ENCODE measurements around the gene SLC38A11.

Gene SLC38A11

GRCh38 chr2:164969909-164970690 lies 14.8 kb upstream of the SLC38A11 start:
- DNase-seq = no peak

DNA sequence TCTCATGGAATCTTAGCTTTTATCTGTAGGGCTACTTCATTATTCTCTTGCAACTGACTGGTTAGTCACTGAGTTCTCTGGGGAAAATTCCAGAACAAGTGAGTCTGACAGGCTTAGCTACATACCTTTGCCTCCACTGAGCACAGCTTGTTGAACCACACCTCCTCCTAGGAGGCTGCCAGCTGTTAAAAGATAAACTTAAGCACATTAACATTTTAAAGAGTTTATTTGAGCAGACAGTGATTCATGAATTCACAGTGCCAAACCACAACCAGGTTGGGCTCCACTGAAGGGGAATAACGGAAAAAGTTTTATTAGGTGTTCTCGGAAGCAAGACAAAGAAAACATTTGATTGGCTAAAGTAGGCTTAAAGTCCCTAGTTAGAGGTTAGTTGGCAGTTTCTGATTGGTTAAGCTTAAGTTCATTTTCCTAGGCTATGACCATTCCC lies 12.5 kb upstream of the SLC38A11 start:
- DNase-seq = no peak

- no peak for DNase-seq
Measured at GRCh38 chr2:164967361-164967760, 12.0 kb upstream of the SLC38A11 start.

GRCh38 chr2:164964700-164965099 lies 9.4 kb upstream of the SLC38A11 start:
- DNase-seq = no peak

GRCh38 chr2:164960159-164960558 lies 4.8 kb upstream of the SLC38A11 start:
- DNase-seq = no peak

DNA sequence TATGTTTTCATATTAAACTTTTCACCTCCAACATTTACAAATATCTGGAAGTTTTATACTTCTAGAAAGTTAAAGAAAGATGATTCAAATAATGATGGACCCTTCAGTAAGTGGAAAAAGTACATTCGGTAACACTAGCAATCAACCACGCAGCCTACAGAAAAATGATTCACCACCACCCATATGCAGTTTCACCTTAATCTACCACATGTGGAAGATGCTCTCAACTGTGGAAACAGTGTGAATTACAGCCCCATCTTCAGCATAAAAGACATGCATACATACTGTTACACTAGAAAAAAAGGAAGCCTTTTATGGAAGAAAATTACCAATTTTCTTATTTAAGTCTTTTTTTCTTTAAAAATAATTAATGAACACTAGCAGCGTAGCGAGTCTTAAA lies 1.1 kb downstream of the SLC38A11 start:
- no peak for DNase-seq

DNA sequence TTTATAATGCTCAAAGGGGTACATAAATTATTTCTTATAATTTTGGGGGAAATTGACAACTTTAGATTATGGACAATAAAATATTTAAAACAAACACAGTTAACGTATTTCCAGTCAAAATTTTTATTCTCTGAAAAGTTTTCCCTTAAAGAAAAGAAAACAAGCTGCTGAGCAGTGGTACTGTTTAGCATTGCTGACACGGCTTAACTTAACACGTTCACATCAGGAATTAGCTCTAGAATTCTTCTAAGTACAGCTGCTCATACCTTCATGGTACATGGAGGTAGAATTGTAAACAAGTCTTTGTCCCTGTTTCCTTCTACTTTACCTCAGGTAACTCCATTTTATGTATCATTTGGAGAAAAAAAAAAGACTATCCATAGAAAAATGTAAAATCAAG lies 2.0 kb downstream of the SLC38A11 start:
- no peak for DNase-seq

- DNase-seq = no peak
Measured at GRCh38 chr2:164952057-164952702, 3.1 kb downstream of the SLC38A11 start.

DNA sequence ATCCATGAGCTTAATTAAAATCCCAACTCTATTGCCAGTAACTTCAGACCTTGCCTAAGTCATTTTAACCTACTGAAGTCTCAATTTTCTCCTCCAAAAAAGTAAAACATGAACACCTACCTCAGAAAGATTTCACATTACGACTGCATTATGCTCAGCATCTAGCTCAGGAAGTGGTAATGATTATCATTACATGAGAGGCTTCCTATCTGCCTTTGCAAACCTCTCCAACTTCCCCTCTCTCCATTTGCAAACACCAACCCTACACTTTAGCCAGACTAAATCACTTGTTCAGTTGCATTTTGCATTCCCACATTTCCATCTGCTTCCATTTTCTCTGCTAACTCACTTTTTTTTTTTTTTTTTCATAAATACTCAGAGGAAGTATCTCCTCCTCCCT lies 6.8 kb downstream of the SLC38A11 start:
- no peak for DNase-seq

DNA sequence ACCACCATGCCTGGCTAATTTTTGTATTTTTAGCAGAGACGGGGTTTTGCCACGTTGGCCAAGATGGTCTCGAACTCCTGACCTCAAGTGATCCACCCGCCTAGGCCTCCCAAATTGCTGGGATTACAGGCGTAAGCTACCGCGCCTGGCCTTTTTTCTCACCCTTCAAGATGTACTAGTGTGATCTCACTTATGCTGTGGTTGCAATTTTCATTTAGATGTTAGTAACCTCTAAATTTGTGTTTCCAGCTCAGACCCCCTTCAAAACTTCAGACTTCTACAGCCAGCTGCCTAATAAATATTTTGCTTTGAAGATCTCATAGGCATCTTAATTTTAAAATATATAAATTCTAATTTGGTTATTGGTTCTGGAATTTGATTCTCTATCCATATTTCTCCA lies 8.0 kb downstream of the SLC38A11 start:
- DNase-seq = no peak

GRCh38 chr2:164943289-164943688 lies 12.0 kb downstream of the SLC38A11 start:
- DNase-seq = no peak

- no peak for DNase-seq
Measured at GRCh38 chr2:164937864-164938401, 17.4 kb downstream of the SLC38A11 start.

DNA sequence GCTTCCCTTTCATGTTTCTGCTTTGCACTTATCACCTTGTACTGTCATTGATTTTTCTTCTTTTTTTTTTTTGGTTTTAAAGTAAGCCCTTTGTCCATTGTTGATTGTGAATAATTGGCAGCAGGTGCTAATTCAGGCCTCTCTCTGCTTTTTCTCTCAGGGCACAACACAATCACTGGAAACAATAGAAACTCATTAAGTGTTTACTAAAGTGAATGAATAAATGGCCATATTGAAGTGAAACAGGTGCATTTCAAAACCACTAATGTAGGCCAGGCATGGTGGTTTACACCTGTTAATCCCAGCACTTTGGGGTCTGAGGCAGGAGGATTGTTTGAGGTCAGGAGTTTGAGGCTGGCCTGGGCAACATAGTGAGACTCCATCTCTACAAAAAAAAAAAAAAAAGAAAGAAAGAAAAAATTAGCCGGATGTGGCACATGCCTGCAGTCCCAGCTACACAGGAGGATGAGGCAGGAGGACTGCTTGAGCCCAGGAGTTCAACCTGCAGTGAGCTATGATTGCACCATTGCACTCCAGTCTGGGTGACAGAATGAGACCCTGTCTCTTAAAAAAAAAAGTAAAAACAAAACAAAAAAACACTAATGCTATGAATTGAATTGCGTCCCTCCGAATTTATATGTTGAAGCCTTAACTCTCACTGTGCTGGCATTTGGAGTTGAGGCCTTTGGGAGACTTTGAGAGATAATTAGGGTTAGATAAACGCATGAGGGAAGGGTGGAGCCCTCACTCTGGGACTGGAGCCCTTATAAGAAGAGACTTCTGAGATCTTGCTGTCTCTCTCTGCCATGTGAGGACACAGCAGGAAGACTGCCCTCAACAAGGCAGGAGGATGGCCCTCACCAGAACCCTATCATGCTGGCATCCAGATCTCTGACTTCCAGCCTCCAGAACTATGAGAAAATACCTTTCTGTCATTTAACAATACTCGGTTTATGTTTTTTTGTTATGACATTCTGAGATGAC lies 19.9 kb downstream of the SLC38A11 start:
- no peak for DNase-seq

DNA sequence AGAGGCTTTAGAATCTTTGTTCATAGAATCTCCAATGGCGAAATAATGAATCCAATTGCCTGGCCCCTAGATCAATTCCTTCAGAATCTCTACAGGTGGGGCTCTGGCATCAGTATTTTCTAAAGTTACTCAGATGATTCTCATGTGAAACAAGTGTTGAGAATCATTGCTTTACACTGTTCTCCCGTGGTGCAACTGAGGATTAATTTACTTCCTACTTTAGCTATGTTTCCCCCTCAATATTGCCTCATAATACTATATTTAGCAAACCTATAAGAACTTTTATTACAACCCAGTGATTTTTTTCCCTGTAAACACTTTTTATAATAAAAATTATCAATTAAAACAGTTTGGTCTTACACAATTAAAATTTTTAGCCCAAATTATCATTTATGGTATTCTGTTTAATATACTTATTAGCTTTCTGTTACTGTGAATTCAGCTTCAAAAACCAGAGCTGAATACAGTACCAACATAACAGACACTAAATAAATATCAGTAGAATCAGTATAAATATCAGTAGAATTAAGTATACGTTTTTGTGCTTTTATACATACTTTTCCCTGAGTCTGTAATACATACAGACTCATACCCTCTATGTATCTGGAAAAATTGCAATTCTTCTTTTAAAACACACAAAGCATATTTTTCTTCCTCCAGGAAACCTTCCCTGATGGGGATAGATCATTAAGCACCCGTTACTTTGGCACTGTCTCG lies 20.8 kb downstream of the SLC38A11 start:
- DNase-seq = no peak

DNA sequence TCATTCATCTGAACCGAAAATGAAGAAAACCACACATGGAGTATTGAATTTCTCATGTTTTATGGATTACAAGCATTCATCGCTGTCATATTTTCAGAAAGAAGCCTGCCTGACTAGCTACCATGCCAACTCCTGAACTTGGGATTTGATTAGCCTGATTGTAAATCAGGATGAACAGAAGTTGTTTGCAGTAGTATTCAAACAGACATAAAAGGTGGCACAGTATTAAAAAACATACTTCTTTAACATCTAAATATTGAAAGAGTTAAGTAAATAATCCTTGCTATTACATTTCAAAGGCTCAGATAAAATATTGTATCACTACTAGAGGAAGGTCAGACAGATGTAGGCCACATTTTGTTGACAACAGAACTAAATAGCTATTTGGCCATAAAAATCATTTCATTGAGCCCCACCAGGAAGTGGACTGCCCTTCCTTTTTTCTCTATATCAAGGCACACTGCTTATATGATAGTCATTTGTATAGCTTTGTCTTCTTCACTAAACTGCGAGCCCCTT lies 21.6 kb downstream of the SLC38A11 start:
- DNase-seq = no peak

- DNase-seq = no peak
Measured at GRCh38 chr2:164932377-164932776, 22.9 kb downstream of the SLC38A11 start.

DNA sequence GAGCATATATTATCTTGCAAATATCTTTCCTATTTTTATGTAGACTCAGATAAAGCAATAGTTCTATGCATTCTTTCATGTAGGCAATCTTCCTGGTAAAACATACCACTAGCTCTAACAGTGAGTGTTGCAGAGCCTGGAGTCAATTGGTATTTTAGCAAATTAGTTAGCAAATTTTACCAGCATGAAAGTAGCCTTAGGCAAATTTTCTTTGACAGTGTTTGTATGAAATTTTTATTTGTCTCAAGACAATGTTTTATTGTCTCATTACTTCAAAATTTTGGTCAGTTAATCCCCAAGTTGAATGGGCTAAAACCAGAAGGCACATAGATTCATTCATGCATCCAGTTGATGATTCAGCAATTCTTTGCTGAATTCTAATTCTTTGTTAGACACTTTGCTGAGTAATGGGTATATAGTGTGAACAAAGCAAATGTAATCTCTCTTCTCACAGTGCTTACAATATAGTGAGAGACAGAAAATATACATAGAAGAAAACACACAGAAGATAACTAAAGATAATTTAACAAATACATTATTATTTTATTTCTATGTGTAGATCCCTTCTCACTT lies 27.1 kb downstream of the SLC38A11 start:
- DNase-seq = no peak

DNA sequence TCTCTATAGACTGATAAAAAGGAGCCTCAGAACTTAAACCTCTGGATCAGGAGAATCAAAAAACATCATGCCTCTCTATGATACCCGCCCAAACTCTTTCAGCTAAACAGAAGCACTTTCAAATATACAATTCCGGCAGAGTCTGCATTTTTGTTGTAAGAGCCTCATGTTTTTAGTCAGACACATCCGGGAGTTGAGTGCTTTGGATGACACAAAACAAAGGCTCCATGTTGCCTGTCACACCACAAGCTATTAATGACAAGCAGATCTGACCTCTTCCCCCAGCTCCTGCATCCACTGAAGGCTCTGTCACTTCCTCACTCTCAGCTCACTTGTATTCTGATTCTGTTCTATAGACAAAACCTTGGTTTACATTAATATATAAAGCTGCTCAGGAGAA lies 33.2 kb downstream of the SLC38A11 start:
- no peak for DNase-seq

- DNase-seq = no peak
Measured at GRCh38 chr2:164920430-164920829, 34.9 kb downstream of the SLC38A11 start.

GRCh38 chr2:164917296-164917903 lies 37.9 kb downstream of the SLC38A11 start:
- DNase-seq = no peak

GRCh38 chr2:164915566-164915965 lies 39.8 kb downstream of the SLC38A11 start:
- DNase-seq = no peak

Data from activated T-cell treated with anti-CD3 and anti-CD28 coated beads for 4 hours (primary cell).